Measurements from ENCODE around the gene STOML2.

DNA sequence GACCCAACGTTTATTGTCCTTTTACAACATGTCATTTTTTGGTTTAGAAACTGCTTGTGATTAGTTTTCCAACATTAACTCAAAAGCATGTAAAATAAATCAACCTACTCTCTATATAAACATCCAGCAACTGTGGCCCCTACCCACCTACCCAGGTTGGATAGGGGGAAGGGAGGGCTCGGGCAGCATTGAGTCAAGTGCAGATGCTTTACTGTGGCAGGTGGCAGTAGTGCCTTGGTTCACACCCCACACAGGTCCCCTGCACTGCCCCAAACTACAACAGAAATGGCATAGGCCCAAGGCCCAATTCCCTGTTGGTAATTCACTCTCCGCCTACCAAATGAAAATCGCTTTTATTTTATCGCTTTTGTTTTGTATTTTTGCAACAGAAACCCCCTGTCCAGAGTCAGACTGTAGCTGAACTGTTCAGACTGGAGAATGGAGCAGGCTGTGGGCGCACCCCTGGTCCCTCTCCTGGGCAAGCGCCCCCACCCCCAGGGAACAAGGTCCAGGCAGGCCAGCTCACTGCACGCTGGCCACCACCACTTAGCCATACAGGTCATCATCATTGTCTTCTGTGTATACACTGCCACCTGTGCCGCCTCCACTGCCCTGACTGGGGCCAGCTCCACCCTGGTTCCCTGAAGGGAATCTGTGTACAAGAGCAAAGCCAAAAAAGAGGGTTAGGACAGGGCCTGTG lies 46.2 kb downstream of the STOML2 start:
- TF ChIP-seq, protein P1, sequence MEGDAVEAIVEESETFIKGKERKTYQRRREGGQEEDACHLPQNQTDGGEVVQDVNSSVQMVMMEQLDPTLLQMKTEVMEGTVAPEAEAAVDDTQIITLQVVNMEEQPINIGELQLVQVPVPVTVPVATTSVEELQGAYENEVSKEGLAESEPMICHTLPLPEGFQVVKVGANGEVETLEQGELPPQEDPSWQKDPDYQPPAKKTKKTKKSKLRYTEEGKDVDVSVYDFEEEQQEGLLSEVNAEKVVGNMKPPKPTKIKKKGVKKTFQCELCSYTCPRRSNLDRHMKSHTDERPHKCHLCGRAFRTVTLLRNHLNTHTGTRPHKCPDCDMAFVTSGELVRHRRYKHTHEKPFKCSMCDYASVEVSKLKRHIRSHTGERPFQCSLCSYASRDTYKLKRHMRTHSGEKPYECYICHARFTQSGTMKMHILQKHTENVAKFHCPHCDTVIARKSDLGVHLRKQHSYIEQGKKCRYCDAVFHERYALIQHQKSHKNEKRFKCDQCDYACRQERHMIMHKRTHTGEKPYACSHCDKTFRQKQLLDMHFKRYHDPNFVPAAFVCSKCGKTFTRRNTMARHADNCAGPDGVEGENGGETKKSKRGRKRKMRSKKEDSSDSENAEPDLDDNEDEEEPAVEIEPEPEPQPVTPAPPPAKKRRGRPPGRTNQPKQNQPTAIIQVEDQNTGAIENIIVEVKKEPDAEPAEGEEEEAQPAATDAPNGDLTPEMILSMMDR (IDR thresholded peaks at IDR 0.05): no peak
- TF ChIP-seq POLR2AphosphoS5 (IDR thresholded peaks at IDR 0.05; ENCODE audit: insufficient read depth in 1 of 2, low read depth in 1 of 2) (no peak), POLR2A (IDR thresholded peaks at IDR 0.05) (no peak)
